Testis (tissue), 3 donors: ENCODE measurements around the gene LMO2. TPM values are rescaled to one million over a fixed set of nuclear protein-coding genes. Genes with fewer than 3 reads are reported as not detected.
A peak's percentile ranks its signal among the peaks of the same experiment; 100 is the strongest.

Experiments used
- DNase-seq: peaks from one replicate; pipeline ENCODE4 v3.0.0-alpha.2; 2019
- H3K27ac ChIP-seq, 2 donors: fragments of 200-600 bp; sonication (generic); one replicate each; pipeline ENCODE4 v1.5.1; 2019
- H3K27me3 ChIP-seq: fragments of 200-600 bp; sonication (generic); one replicate; pipeline ENCODE4 v1.5.1; 2019
- H3K36me3 ChIP-seq: fragments of 200-600 bp; sonication (generic); one replicate; pipeline ENCODE4 v1.5.1; 2017; ENCODE audit warnings: low read depth; ENCODE audit errors: missing control alignments
- H3K4me1 ChIP-seq: fragments of 200-600 bp; sonication (generic); one replicate; pipeline ENCODE4 v1.5.1; 2019
- H3K4me3 ChIP-seq, 2 donors: fragments of 200-600 bp; sonication (generic); one replicate each; pipeline ENCODE4 v1.5.1; 2017 to 2019
- H3K9me3 ChIP-seq: fragments of 200-600 bp; sonication (generic); one replicate; pipeline ENCODE4 v1.5.1; 2017
- CTCF ChIP-seq, 3 experiments: fragments of 450-650 bp in 2 of 3; fragments of 200-600 bp in 1 of 3; sonication (generic) in 1 of 3; IDR thresholded peaks; one replicate each; pipeline ENCODE4 v1.5.1; 2016 to 2019; ENCODE audit warnings: antibody characterized with exemption in 3 of 3, mild to moderate bottlenecking in 2 of 3, moderate library complexity in 1 of 3
- POLR2A ChIP-seq: fragments of 450-650 bp; IDR thresholded peaks from one replicate; pipeline ENCODE4 v1.6.1; 2017; ENCODE audit warnings: antibody characterized with exemption, mild to moderate bottlenecking, moderate library complexity
- WGBS, 2 donors: methylation state at CpG; one replicate each; pipeline ENCODE4 v1.1.5; 2018; 5-methylcytosine and 5-hydroxymethylcytosine counted together
- intact Hi-C: fragments of 100-400 bp; cut with DNase I; formaldehyde crosslinking; loops from one replicate; pipeline ENCODE4 v1.15.1; 2023; ENCODE audit warnings: low total_unique reads
- polyA plus RNA-seq: library from polyadenylated mRNA; stranded (reverse); fragments of 350-450 nt; fragmentation: Illumina TruSeq; extraction: RNeasy Lipid Tissue Mini Kit (QIAGEN cat#74804); gene quantifications from one replicate; pipeline ENCODE4 v1.2.3, GENCODE V29; 2014; ENCODE audit warnings: low read depth, low replicate concordance; ENCODE audit not compliant: insufficient read depth
- total RNA-seq, 2 donors: library from RNA; depleted of rRNA; stranded (reverse); fragments of >200 nt; gene quantifications; one replicate each; pipeline ENCODE4 v1.2.3, GENCODE V29; 2016

Gene LMO2
- total and polyA plus RNA-seq, 3 donors from 2014 or later, result 6.5 to 18.3 (median 8.1) TPM

- Histone ChIP-seq H3K9me3 (no peaks in the 10 kb centered on the region), H3K27ac (peak overlapping the region in 1 of 2 donors; percentile 33), H3K27me3 (no peaks in the 10 kb centered on the region), H3K36me3 (no peaks in the 10 kb centered on the region), H3K4me1 (peaks cover 6% of the 10 kb centered on the region), H3K4me3 (no peak overlapping the region)
- intact Hi-C loops, result no loop called here
- DNase-seq, result no peak
- no peak for TF ChIP-seq POLR2A
- TF ChIP-seq CTCF (IDR thresholded peaks at IDR 0.05), result no peak
- WGBS, 2 donors, result 34 to 53% methylated on average over 1 of the region's 1 CpG
These were observed 39.2 kb upstream of the LMO2 start for GRCh38 chr11:33931067-33931466.

GRCh38 chr11:33930317-33931021 is 38.6 kb upstream of the LMO2 start:
- TF ChIP-seq POLR2A (no peak), CTCF (IDR thresholded peaks at IDR 0.05) (no peak)
- peak overlapping the region; percentile 31 to 33 for H3K27ac ChIP-seq
- H3K36me3 ChIP-seq, result no peaks in the 10 kb centered on the region
- no peak overlapping the region for H3K4me3 ChIP-seq
- WGBS, 2 donors, result 40 to 45% methylated on average over 7 of the region's 7 CpGs
- H3K9me3 ChIP-seq, result no peaks in the 10 kb centered on the region
- H3K4me1 ChIP-seq, result peaks cover 6% of the 10 kb centered on the region
- no peaks in the 10 kb centered on the region for H3K27me3 ChIP-seq
- intact Hi-C loops, result no loop called here
- peak; percentile 27 for DNase-seq

GRCh38 chr11:33928564-33928963 is 36.7 kb upstream of the LMO2 start:
- H3K4me1 ChIP-seq, result peaks cover 6% of the 10 kb centered on the region
- H3K9me3 ChIP-seq, result no peaks in the 10 kb centered on the region
- no peak overlapping the region for H3K27ac ChIP-seq
- no peak for DNase-seq
- no peaks in the 10 kb centered on the region for H3K36me3 ChIP-seq
- H3K4me3 ChIP-seq, result no peak overlapping the region
- TF ChIP-seq POLR2A (no peak), CTCF (IDR thresholded peaks at IDR 0.05) (no peak)
- WGBS, 2 donors, result 95 to 97% methylated on average over 4 of the region's 4 CpGs
- no peaks in the 10 kb centered on the region for H3K27me3 ChIP-seq
- intact Hi-C loops, result no loop called here

- no peak overlapping the region for H3K4me3 ChIP-seq
- no peaks in the 10 kb centered on the region for H3K27me3 ChIP-seq
- TF ChIP-seq POLR2A, result no peak
- TF ChIP-seq CTCF (IDR thresholded peaks at IDR 0.05), result no peak
- H3K4me1 ChIP-seq, result peaks cover 6% of the 10 kb centered on the region
- no peaks in the 10 kb centered on the region for H3K36me3 ChIP-seq
- no peaks in the 10 kb centered on the region for H3K9me3 ChIP-seq
- intact Hi-C loops, result no loop called here
- no peak for DNase-seq
- 71 to 80% methylated on average over 12 to 16 of the region's 16 CpGs for WGBS, 2 donors
- H3K27ac ChIP-seq, result no peak overlapping the region
These were observed 35.0 kb upstream of the LMO2 start for GRCh38 chr11:33926671-33927552.
